SK-N-SH treated with all-trans-retinoic acid at 6 μM for 48 hours (cell line): Measurements from ENCODE around the gene KYAT1.

Experiments used
- ARNTL ChIP-seq: fragments of 450-650 bp; formaldehyde crosslinking; IDR thresholded peaks from 2 replicates; pipeline ENCODE4 v1.5.0; 2020; ENCODE audit warnings: low read depth, mild to moderate bottlenecking, moderate library complexity, borderline replicate concordance
- PATZ1 ChIP-seq: fragments of 250-450 bp; sonication (Bioruptor Pico); IDR thresholded peaks from 2 replicates; pipeline ENCODE4 v1.8.0; 2020; ENCODE audit warnings: mild to moderate bottlenecking, moderate library complexity, borderline replicate concordance

- TF ChIP-seq PATZ1 (CRISPR knock-in tag) (no peak), ARNTL (no peak)
These were observed 57.8 kb downstream of the KYAT1 start for GRCh38 chr9:128823903-128824406.
